HEK293 (cell line): ENCODE results near the gene CTIF.

ENCODE experiments used
- CTCF ChIA-PET: fragments of 350-600 bp; formaldehyde crosslinking; extraction: SDS; loops from one replicate; lab custom pipeline; 2021; ENCODE audit warnings: antibody characterized with exemption; lab: Yijun Ruan, JAX
- POLR2A ChIA-PET: fragments of 300-600 bp; formaldehyde crosslinking; extraction: SDS; loops from one replicate; lab custom pipeline; 2020; ENCODE audit warnings: antibody characterized with exemption, inconsistent platforms; lab: Yijun Ruan, JAX
- H3K27ac ChIP-seq: fragments of 200-500 bp; sonication (Bioruptor generic); 2 replicates; pipeline ENCODE4 v1.5.1; 2014; ENCODE audit warnings: low read depth, low read length, control low read depth, inconsistent platforms; ENCODE audit errors: extremely low read depth
- H3K36me3 ChIP-seq, 2 experiments: fragments of 200-500 bp in 1 of 2; sonication (Bioruptor generic) in 1 of 2; 1 replicate in 1 of 2; 2 replicates in 1 of 2; pipeline ENCODE4 v1.5.1; 2014 to 2017; ENCODE audit warnings: inconsistent platforms in 2 of 2, low read length in 2 of 2; ENCODE audit not compliant: control insufficient read depth in 2 of 2, insufficient read depth in 1 of 2
- H3K4me1 ChIP-seq: fragments of 200-500 bp; sonication (Bioruptor generic); 2 replicates; pipeline ENCODE4 v1.5.1; 2014; ENCODE audit warnings: mild to moderate bottlenecking, low read length, inconsistent platforms; ENCODE audit not compliant: control insufficient read depth, insufficient read depth
- H3K4me3 ChIP-seq: 2 replicates; pipeline ENCODE4 v1.5.1; 2011; ENCODE audit warnings: low read depth, mild to moderate bottlenecking, control low read depth, low read length, moderate library complexity
- H3K9me3 ChIP-seq: fragments of 200-500 bp; sonication (Bioruptor generic); 2 replicates; pipeline ENCODE4 v1.5.1; 2014; ENCODE audit warnings: low read depth, low read length, inconsistent platforms; ENCODE audit not compliant: control insufficient read depth, insufficient read depth
- BCL11A ChIP-seq: fragments of 450-650 bp; formaldehyde crosslinking; IDR thresholded peaks from 2 replicates; pipeline ENCODE4 v1.5.1; 2016; ENCODE audit warnings: low read depth, missing biosample characterization, missing genetic modification characterization
- HOXA7 ChIP-seq: sonication (generic); formaldehyde crosslinking; IDR thresholded peaks from 2 replicates; pipeline ENCODE4 v1.8.1; 2022; ENCODE audit warnings: missing genetic modification reagents, borderline replicate concordance
- KLF1 ChIP-seq: fragments of 450-650 bp; formaldehyde crosslinking; IDR thresholded peaks from 2 replicates; pipeline ENCODE4 v1.5.1; 2016; ENCODE audit warnings: missing biosample characterization, missing genetic modification characterization
- KLF8 ChIP-seq: fragments of 450-650 bp; formaldehyde crosslinking; IDR thresholded peaks from 2 replicates; pipeline ENCODE4 v1.5.1; 2016; ENCODE audit warnings: missing biosample characterization, missing genetic modification characterization
- PRDM1 ChIP-seq: fragments of 450-650 bp; formaldehyde crosslinking; IDR thresholded peaks from 2 replicates; pipeline ENCODE4; 2016; ENCODE audit warnings: missing biosample characterization, missing genetic modification characterization
- PRDM4 ChIP-seq: fragments of 450-650 bp; formaldehyde crosslinking; IDR thresholded peaks from 2 replicates; pipeline ENCODE4 v1.5.1; 2017; ENCODE audit warnings: missing biosample characterization, missing genetic modification characterization
- SCRT2 ChIP-seq: fragments of 450-650 bp; formaldehyde crosslinking; IDR thresholded peaks from 2 replicates; pipeline ENCODE4 v1.5.1; 2016; ENCODE audit warnings: missing biosample characterization, missing genetic modification characterization
- TRIM28 ChIP-seq: IDR thresholded peaks from 2 replicates; pipeline ENCODE4 v1.6.1; 2011; ENCODE audit warnings: low read length, control low read depth, borderline replicate concordance
- ZBTB10 ChIP-seq: fragments of 450-650 bp; formaldehyde crosslinking; IDR thresholded peaks from 2 replicates; pipeline ENCODE4 v1.5.1; 2016; ENCODE audit warnings: missing biosample characterization, missing genetic modification characterization
- ZFP37 ChIP-seq: fragments of 450-650 bp; formaldehyde crosslinking; IDR thresholded peaks from 2 replicates; pipeline ENCODE4 v1.5.1; 2016; ENCODE audit warnings: missing biosample characterization, missing genetic modification characterization
- ZNF138 ChIP-seq: fragments of 450-650 bp; formaldehyde crosslinking; IDR thresholded peaks from 2 replicates; pipeline ENCODE4 v1.5.1; 2016; ENCODE audit warnings: missing biosample characterization, missing genetic modification characterization, borderline replicate concordance
- ZNF174 ChIP-seq: fragments of 450-650 bp; formaldehyde crosslinking; IDR thresholded peaks from 2 replicates; pipeline ENCODE4 v1.5.0; 2017; ENCODE audit warnings: missing biosample characterization, mild to moderate bottlenecking, missing genetic modification characterization
- ZNF211 ChIP-seq: fragments of 450-650 bp; formaldehyde crosslinking; IDR thresholded peaks from 2 replicates; pipeline ENCODE4 v1.5.1; 2016; ENCODE audit warnings: low read depth, missing biosample characterization, missing genetic modification characterization
- ZNF214 ChIP-seq: fragments of 450-650 bp; formaldehyde crosslinking; IDR thresholded peaks from 2 replicates; pipeline ENCODE4 v1.5.1; 2017; ENCODE audit warnings: missing biosample characterization, mild to moderate bottlenecking, missing genetic modification characterization, borderline replicate concordance
- ZNF266 ChIP-seq: fragments of 450-650 bp; formaldehyde crosslinking; IDR thresholded peaks from 2 replicates; pipeline ENCODE4 v1.5.1; 2016; ENCODE audit warnings: missing biosample characterization, missing genetic modification characterization, low read depth
- ZNF433 ChIP-seq: fragments of 450-650 bp; formaldehyde crosslinking; IDR thresholded peaks from 2 replicates; pipeline ENCODE4 v1.5.1; 2016; ENCODE audit warnings: missing biosample characterization, missing genetic modification characterization, low read depth
- ZNF473 ChIP-seq: fragments of 450-650 bp; formaldehyde crosslinking; IDR thresholded peaks from 2 replicates; pipeline ENCODE4 v1.5.1; 2017; ENCODE audit warnings: missing biosample characterization, missing genetic modification characterization
- ZNF510 ChIP-seq: fragments of 450-650 bp; formaldehyde crosslinking; IDR thresholded peaks from 2 replicates; pipeline ENCODE4 v1.5.1; 2018; ENCODE audit warnings: mild to moderate bottlenecking, missing genetic modification characterization, missing biosample characterization; ENCODE audit not compliant: insufficient replicate concordance
- ZNF514 ChIP-seq: fragments of 450-650 bp; formaldehyde crosslinking; IDR thresholded peaks from 2 replicates; pipeline ENCODE4 v1.5.1; 2016; ENCODE audit warnings: missing biosample characterization, missing genetic modification characterization
- ZNF549 ChIP-seq: fragments of 450-650 bp; IDR thresholded peaks from 2 replicates; pipeline ENCODE4 v1.5.1; 2018; ENCODE audit warnings: missing biosample characterization, missing genetic modification characterization, mild to moderate bottlenecking, inconsistent platforms, moderate library complexity
- ZNF600 ChIP-seq: fragments of 450-650 bp; formaldehyde crosslinking; IDR thresholded peaks from 2 replicates; pipeline ENCODE4 v1.5.1; 2016; ENCODE audit warnings: missing biosample characterization, missing genetic modification characterization
- ZNF692 ChIP-seq: fragments of 450-650 bp; formaldehyde crosslinking; IDR thresholded peaks from 2 replicates; pipeline ENCODE4 v1.5.1; 2016; ENCODE audit warnings: missing biosample characterization, missing genetic modification characterization
- ZNF701 ChIP-seq: fragments of 450-650 bp; formaldehyde crosslinking; IDR thresholded peaks from 2 replicates; pipeline ENCODE4 v1.5.1; 2016; ENCODE audit warnings: missing biosample characterization, missing genetic modification characterization

The CTIF gene

GRCh38 chr18:48557640-48558174 lies 18.9 kb downstream of the CTIF start:
- POLR2A ChIA-PET: no interaction called here
- H3K4me1 ChIP-seq: no peaks in the 10 kb centered on the region
- no peak for TF ChIP-seq HOXA7
- TF ChIP-seq ZNF138 (tag by site-specific recombination): no peak
- peak; percentile 31; the same call in 1 of the 2 replicates for TF ChIP-seq PRDM1
- no peak for TF ChIP-seq ZNF510
- no peak for TF ChIP-seq TRIM28
- TF ChIP-seq SCRT2 (tag by site-specific recombination): no peak
- no peak for TF ChIP-seq ZNF174 (tag by site-specific recombination)
- no peak for TF ChIP-seq ZNF211 (tag by site-specific recombination)
- TF ChIP-seq ZNF514: no peak
- no peak overlapping the region for H3K4me3 ChIP-seq
- H3K9me3 ChIP-seq: no peaks in the 10 kb centered on the region
- CTCF ChIA-PET: no interaction called here
- H3K27ac ChIP-seq: no peak overlapping the region
- H3K36me3 ChIP-seq: no peaks in the 10 kb centered on the region

- Histone ChIP-seq H3K9me3 (no peaks in the 10 kb centered on the region), H3K36me3 (no peaks in the 10 kb centered on the region), H3K27ac (no peak overlapping the region), H3K4me1 (no peaks in the 10 kb centered on the region), H3K4me3 (no peak overlapping the region)
- TF ChIP-seq ZNF211 (tag by site-specific recombination): no peak
- TF ChIP-seq KLF8 (tag by site-specific recombination): no peak
- no peak for TF ChIP-seq ZNF433 (tag by site-specific recombination)
- TF ChIP-seq ZNF266: no peak
- TF ChIP-seq KLF1 (tag by site-specific recombination): no peak
- TF ChIP-seq ZNF600: no peak
- TF ChIP-seq PRDM4 (tag by site-specific recombination): no peak
- TF ChIP-seq ZNF549 (tag by site-specific recombination): no peak
- POLR2A ChIA-PET: no interaction called here
- CTCF ChIA-PET: no interaction called here
These were observed 19.4 kb downstream of the CTIF start for GRCh38 chr18:48558248-48558647.

GRCh38 chr18:48560491-48560890 lies 21.7 kb downstream of the CTIF start:
- Histone ChIP-seq H3K4me3 (no peak overlapping the region), H3K36me3 (no peaks in the 10 kb centered on the region), H3K27ac (no peak overlapping the region), H3K4me1 (no peaks in the 10 kb centered on the region), H3K9me3 (no peaks in the 10 kb centered on the region)
- ChIA-PET POLR2A (no interaction called here), CTCF (interaction anchor here (0.7 kb wide), 1 partner anchor 29 kb away, joined by 3 read pairs; no protein-coding TSS in a partner anchor)
- TF ChIP-seq ZFP37 (tag by site-specific recombination): no peak
- no peak for TF ChIP-seq ZBTB10 (tag by site-specific recombination)
- no peak for TF ChIP-seq ZNF214 (tag by site-specific recombination)
- TF ChIP-seq ZNF701 (tag by site-specific recombination): no peak
- no peak for TF ChIP-seq ZNF692 (tag by site-specific recombination)
- no peak for TF ChIP-seq ZNF473 (tag by site-specific recombination)
- no peak for TF ChIP-seq BCL11A (tag by site-specific recombination)
